ENCODE measurements around the gene CHRM2. TPM values are rescaled to one million over a fixed set of nuclear protein-coding genes. Genes with fewer than 3 reads are reported as not detected.

CHRM2 gene
- total RNA-seq, 4 donors from 2014 or later: 9.1 to 20.0 (median 16.3) TPM

DNA sequence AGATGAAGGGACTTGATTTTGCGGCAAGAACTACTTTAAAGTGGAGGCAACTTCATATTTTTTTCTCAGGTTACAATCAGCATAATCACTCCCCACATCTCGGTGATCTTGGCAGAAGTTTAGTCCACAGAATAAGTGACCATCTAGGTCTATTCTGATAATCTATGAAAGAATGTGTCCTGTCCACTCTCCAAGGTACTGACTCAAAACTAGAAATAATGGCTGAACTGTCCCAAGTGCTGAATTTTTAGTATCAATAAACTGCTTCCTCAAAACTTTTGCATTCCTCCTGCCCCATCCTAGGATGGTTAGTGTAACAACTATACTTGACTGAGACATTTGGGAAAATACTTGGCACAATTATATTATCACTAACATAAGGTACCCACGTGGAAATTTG, 10.9 kb upstream of the CHRM2 start:
- no peaks in the 10 kb centered on the region for H3K4me1 ChIP-seq
- TF ChIP-seq POLR2AphosphoS5 (IDR thresholded peaks at IDR 0.05) (no peak), POLR2A (IDR thresholded peaks at IDR 0.05; ENCODE audit: low read depth) (no peak), EP300 (IDR thresholded peaks at IDR 0.05) (no peak)
- TF ChIP-seq, protein P1, sequence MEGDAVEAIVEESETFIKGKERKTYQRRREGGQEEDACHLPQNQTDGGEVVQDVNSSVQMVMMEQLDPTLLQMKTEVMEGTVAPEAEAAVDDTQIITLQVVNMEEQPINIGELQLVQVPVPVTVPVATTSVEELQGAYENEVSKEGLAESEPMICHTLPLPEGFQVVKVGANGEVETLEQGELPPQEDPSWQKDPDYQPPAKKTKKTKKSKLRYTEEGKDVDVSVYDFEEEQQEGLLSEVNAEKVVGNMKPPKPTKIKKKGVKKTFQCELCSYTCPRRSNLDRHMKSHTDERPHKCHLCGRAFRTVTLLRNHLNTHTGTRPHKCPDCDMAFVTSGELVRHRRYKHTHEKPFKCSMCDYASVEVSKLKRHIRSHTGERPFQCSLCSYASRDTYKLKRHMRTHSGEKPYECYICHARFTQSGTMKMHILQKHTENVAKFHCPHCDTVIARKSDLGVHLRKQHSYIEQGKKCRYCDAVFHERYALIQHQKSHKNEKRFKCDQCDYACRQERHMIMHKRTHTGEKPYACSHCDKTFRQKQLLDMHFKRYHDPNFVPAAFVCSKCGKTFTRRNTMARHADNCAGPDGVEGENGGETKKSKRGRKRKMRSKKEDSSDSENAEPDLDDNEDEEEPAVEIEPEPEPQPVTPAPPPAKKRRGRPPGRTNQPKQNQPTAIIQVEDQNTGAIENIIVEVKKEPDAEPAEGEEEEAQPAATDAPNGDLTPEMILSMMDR (IDR thresholded peaks at IDR 0.05): no peak
- no peaks in the 10 kb centered on the region for H3K27me3 ChIP-seq
- H3K36me3 ChIP-seq: no peaks in the 10 kb centered on the region
- no peaks in the 10 kb centered on the region for H3K9me3 ChIP-seq
- H3K27ac ChIP-seq (replicated peaks in 1 of 4): no peak overlapping the region
- WGBS: 45% methylated on average over 3 of the region's 3 CpGs
- DNase-seq (ENCODE audit: extremely low spot score): no peak
- no peak overlapping the region for H3K4me3 ChIP-seq
- intact Hi-C loops (cut with DNase I): no loop called here

DNA sequence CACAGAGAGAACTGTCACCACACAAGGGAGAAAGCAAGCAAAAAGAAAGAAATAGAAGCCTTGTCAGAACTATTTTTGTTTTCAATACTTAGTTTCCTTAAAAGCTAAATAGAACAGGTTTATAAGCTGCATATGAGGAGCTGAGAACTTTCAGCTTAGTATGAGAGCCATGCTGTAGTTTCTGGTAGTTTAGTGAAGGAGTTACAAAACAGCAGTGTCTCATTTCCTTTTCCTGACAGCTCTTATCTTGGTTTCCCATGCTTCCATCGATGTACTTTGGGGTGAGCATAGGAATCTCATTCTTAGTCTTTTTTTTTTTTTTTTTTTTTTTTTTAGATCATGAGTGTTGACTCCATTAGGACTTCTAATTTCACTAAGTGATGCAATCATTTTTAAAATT, 8.6 kb upstream of the CHRM2 start:
- TF ChIP-seq POLR2AphosphoS5 (IDR thresholded peaks at IDR 0.05) (no peak), EP300 (IDR thresholded peaks at IDR 0.05) (no peak), POLR2A (IDR thresholded peaks at IDR 0.05; ENCODE audit: low read depth) (no peak)
- TF ChIP-seq, protein P1 (IDR thresholded peaks at IDR 0.05): no peak
- intact Hi-C loops (cut with DNase I): no loop called here
- no peak for DNase-seq (ENCODE audit: extremely low spot score)
- Histone ChIP-seq H3K4me3 (no peak overlapping the region), H3K9me3 (no peaks in the 10 kb centered on the region), H3K27me3 (no peaks in the 10 kb centered on the region), H3K4me1 (peaks cover 0 to 8% (median 0%) of the 10 kb centered on the region in 4 donors), H3K27ac (replicated peaks in 1 of 4) (no peak overlapping the region), H3K36me3 (no peaks in the 10 kb centered on the region)
- 18% methylated on average over 1 of the region's 1 CpG for WGBS

DNA sequence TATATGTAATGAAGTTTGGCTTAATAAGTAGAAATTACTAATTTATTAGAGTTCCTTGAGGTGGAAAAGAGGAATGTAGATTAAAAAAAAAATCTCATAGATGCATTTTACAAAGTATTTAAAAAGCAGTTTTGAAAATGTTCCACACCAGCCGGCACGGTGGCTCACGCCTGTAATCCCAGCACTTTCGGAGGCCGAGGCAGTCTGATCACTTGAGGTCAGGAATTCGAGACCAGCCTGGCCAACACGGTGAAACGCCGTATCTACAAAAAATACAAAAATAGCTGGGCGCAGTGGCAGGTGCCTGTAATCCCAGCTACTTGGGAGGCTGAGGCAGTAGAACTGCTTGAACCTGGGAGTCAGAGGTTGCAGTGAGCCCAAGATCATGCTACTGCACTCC, 3.2 kb upstream of the CHRM2 start:
- no peak for DNase-seq (ENCODE audit: extremely low spot score)
- TF ChIP-seq POLR2AphosphoS5 (IDR thresholded peaks at IDR 0.05) (no peak), POLR2A (IDR thresholded peaks at IDR 0.05; ENCODE audit: low read depth) (no peak), EP300 (IDR thresholded peaks at IDR 0.05) (no peak)
- TF ChIP-seq, protein P1 (IDR thresholded peaks at IDR 0.05): no peak
- Histone ChIP-seq H3K4me1 (peaks cover 8 to 30% (median 22%) of the 10 kb centered on the region in 4 donors), H3K27ac (replicated peaks in 1 of 4) (no peak overlapping the region), H3K4me3 (no peak overlapping the region), H3K36me3 (no peaks in the 10 kb centered on the region), H3K27me3 (peaks cover 0 to 22% (median 12%) of the 10 kb centered on the region in 4 donors), H3K9me3 (no peaks in the 10 kb centered on the region)
- intact Hi-C loops (cut with DNase I): no loop called here
- 88% methylated on average over 10 of the region's 10 CpGs for WGBS

DNA sequence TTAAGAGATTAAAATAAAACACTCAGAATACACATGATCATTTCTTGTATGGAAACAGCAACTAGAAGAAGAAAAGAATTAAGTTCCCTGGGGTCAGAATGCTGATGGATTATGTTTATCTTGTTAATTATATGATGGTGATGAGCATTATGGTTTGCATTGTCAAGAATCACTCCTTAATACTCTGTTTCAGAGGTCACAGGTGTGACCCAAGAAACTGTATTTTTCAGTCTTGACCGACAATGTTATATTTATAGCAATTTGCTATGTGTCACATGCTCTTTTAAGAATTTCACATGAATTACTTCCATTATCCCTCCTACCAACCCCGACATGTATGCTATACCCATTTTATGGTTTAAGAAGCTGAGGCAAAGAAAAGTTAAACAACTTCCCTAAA, 2.7 kb upstream of the CHRM2 start:
- WGBS: 81% methylated on average over 2 of the region's 2 CpGs
- Histone ChIP-seq H3K4me1 (peaks cover 8 to 36% (median 28%) of the 10 kb centered on the region in 4 donors), H3K27me3 (peaks cover 0 to 28% (median 13%) of the 10 kb centered on the region in 4 donors), H3K36me3 (no peaks in the 10 kb centered on the region), H3K9me3 (no peaks in the 10 kb centered on the region), H3K4me3 (no peak overlapping the region), H3K27ac (replicated peaks in 1 of 4) (no peak overlapping the region)
- intact Hi-C loops (cut with DNase I): no loop called here
- DNase-seq (ENCODE audit: extremely low spot score): no peak
- TF ChIP-seq, protein P1 (IDR thresholded peaks at IDR 0.05): no peak
- no peak for TF ChIP-seq POLR2AphosphoS5 (IDR thresholded peaks at IDR 0.05)
- TF ChIP-seq EP300 (IDR thresholded peaks at IDR 0.05): no peak
- TF ChIP-seq POLR2A (IDR thresholded peaks at IDR 0.05; ENCODE audit: low read depth): no peak
